ENCODE measurements around the gene MAP2.
"Not testable (repeated sequence)": the region's sequence is repeated elsewhere in the genome, so short reads cannot be mapped to it uniquely, and the experiment has no call there.

The MAP2 gene

DNA sequence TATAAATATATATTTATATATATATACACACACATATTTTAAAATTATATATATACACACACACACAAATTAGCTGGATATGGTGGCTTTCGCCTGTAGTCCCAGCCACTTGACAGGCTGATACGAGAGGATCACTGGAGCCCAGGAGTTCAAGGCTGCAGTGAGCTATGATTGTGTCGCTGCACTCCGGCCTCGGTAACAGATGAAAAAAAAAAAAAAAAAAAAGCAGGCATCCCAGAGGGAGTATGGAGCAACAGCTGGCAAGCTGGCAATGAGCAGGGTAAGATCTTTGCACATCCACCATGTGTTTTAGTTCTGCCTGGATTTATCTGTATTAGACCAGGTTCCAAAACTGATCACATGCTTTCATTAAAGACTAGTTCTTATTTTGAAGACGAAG is 170.1 kb downstream of the MAP2 start:
- H3K27me3 Mint-ChIP-seq (ENCODE audit: low read depth), result no peaks in the 10 kb centered on the region
- TF ChIP-seq, protein P1, sequence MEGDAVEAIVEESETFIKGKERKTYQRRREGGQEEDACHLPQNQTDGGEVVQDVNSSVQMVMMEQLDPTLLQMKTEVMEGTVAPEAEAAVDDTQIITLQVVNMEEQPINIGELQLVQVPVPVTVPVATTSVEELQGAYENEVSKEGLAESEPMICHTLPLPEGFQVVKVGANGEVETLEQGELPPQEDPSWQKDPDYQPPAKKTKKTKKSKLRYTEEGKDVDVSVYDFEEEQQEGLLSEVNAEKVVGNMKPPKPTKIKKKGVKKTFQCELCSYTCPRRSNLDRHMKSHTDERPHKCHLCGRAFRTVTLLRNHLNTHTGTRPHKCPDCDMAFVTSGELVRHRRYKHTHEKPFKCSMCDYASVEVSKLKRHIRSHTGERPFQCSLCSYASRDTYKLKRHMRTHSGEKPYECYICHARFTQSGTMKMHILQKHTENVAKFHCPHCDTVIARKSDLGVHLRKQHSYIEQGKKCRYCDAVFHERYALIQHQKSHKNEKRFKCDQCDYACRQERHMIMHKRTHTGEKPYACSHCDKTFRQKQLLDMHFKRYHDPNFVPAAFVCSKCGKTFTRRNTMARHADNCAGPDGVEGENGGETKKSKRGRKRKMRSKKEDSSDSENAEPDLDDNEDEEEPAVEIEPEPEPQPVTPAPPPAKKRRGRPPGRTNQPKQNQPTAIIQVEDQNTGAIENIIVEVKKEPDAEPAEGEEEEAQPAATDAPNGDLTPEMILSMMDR (IDR thresholded peaks at IDR 0.05; ENCODE audit: unreplicated experiment in 3 of 3), result no peak
- no peak overlapping the region for H3K4me3 Mint-ChIP-seq
- no peaks in the 10 kb centered on the region for H3K4me1 Mint-ChIP-seq
- no peaks in the 10 kb centered on the region for H3K36me3 Mint-ChIP-seq (ENCODE audit: low read depth)
- H3K27ac Mint-ChIP-seq, result no peak overlapping the region
- no peaks in the 10 kb centered on the region for H3K9me3 Mint-ChIP-seq

DNA sequence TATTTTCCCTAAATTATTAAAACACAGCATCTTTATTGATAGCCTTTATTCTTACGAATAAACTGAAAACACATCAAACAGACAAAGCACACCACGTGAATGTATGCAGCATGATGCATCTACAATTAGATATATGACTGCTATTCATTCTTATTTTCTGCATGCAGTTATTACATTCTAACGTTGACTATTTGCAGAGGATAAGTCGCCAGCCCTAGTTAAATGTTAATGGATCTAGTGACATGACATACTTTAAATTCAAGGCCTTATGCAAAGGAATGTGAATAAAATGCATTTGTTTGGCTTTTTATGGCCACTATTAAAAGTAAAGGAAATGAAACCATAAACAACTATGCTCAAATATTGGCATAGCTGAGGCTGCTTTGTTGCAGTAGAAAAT is 172.4 kb downstream of the MAP2 start:
- Mint-ChIP-seq H3K27me3 (ENCODE audit: low read depth) (no peaks in the 10 kb centered on the region), H3K4me3 (no peak overlapping the region), H3K9me3 (peaks cover 9% of the 10 kb centered on the region), H3K36me3 (ENCODE audit: low read depth) (no peaks in the 10 kb centered on the region), H3K27ac (no peak overlapping the region), H3K4me1 (peaks cover 10% of the 10 kb centered on the region)
- TF ChIP-seq, protein P1 (IDR thresholded peaks at IDR 0.05; ENCODE audit: unreplicated experiment in 3 of 3), result no peak

DNA sequence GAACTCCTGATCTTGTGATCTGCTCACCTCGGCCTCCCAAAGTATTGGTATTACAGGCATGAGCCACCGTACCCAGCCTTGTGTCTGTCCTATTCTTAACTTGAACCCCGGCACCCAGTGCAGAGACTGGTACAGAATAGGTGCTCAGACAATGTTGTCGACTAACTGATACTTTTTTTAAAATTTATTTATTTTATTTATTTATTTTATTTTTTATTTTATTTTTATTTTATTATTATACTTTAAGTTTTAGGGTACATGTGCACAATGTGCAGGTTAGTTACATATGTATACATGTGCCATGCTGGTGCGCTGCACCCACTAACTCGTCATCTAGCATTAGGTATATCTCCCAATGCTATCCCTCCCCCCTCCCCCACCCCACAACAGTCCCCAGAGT is 174.4 kb downstream of the MAP2 start:
- H3K4me1 Mint-ChIP-seq; H3K27ac Mint-ChIP-seq; H3K36me3 Mint-ChIP-seq (ENCODE audit: low read depth); H3K27me3 Mint-ChIP-seq (ENCODE audit: low read depth); H3K4me3 Mint-ChIP-seq; H3K9me3 Mint-ChIP-seq: not testable (repeated sequence)

DNA sequence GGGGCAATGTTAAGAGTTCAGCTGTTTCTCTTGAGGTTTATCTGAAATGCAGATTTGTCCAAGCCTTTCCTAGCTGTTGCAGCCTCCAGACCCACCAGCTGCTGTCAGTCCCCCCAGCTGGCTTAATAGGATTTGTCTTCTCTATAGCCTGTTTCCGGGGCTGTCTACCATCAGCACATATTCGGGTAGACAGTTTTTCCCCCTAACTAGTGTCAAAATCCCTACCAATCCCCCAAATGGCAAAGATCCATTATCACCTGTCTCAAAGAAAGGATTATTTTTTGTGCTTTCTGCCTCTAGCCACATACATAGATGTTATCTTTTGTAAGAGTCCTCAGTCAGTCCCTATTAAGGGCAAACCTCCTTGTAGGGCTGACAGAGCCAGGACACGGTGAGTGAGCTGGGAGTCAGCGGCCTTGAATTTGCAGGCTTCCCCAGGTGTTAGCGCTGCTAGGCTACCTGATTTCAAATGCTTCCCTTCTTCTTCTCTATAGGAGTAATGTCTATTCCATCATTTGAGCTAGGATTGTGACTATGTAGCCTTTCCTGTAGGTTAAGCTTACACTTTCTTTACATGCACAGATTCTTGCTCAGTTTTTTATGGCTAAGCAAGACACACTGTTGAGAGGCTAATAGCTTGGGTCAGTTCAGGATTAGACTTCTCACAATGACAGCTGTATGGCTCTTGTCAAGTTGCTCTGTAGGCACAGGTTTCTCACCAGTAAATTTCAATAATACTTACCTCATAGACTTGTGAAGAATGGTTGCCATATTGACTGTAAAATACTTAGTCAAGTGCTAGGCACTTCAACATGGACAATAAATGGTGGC is 176.7 kb downstream of the MAP2 start:
- H3K4me3 Mint-ChIP-seq, result no peak overlapping the region
- TF ChIP-seq, protein P1 (IDR thresholded peaks at IDR 0.05; ENCODE audit: unreplicated experiment in 3 of 3), result no peak
- peaks cover 9% of the 10 kb centered on the region for H3K9me3 Mint-ChIP-seq
- no peaks in the 10 kb centered on the region for H3K36me3 Mint-ChIP-seq (ENCODE audit: low read depth)
- peak overlapping the region in 2 of 3 experiments; percentile 17 to 49 for H3K27ac Mint-ChIP-seq
- H3K4me1 Mint-ChIP-seq, result peaks cover 10% of the 10 kb centered on the region
- no peaks in the 10 kb centered on the region for H3K27me3 Mint-ChIP-seq (ENCODE audit: low read depth)

GRCh38 chr2:209601497-209601896 is 177.7 kb downstream of the MAP2 start:
- Mint-ChIP-seq H3K4me1 (peaks cover 10% of the 10 kb centered on the region), H3K4me3 (no peak overlapping the region), H3K36me3 (ENCODE audit: low read depth) (no peaks in the 10 kb centered on the region), H3K27ac (no peak overlapping the region), H3K9me3 (peaks cover 9% of the 10 kb centered on the region), H3K27me3 (ENCODE audit: low read depth) (no peaks in the 10 kb centered on the region)
- TF ChIP-seq, protein P1 (IDR thresholded peaks at IDR 0.05; ENCODE audit: unreplicated experiment in 3 of 3), result no peak

DNA sequence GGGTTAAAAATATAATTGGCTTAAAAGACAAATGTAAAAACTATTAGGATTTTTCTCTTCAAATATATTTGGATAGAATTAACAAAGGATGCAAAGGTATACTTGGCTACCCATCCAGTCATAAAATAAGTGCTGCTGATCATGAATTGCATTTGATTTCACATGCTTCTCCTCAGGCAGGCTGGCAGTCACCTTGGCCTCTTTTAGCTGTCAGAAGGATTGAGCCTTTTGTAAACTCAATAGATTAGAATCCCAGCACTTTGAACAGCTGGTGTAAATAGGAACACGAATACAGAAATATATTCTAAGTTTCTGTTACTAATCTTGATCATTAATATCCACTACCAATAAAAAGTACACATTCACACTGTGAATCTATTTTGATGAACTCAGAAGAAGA is 178.4 kb downstream of the MAP2 start:
- TF ChIP-seq, protein P1 (IDR thresholded peaks at IDR 0.05; ENCODE audit: unreplicated experiment in 3 of 3), result no peak
- no peak overlapping the region for H3K27ac Mint-ChIP-seq
- H3K9me3 Mint-ChIP-seq, result peaks cover 9% of the 10 kb centered on the region
- H3K36me3 Mint-ChIP-seq (ENCODE audit: low read depth), result no peaks in the 10 kb centered on the region
- no peaks in the 10 kb centered on the region for H3K27me3 Mint-ChIP-seq (ENCODE audit: low read depth)
- peaks cover 10% of the 10 kb centered on the region for H3K4me1 Mint-ChIP-seq
- H3K4me3 Mint-ChIP-seq, result no peak overlapping the region
